ENCODE data around the gene CGB1.

The CGB1 gene

GRCh38 chr19:48988860-48989259 is 47.8 kb downstream of the CGB1 start:
- H3K36me3 ChIP-seq (ENCODE audit: control insufficient read depth in 1 of 2, insufficient read depth in 2 of 2, low read length in 2 of 2), result peaks cover 15 to 42% of the 10 kb centered on the region in 2 donors

GRCh38 chr19:48988286-48988685 is 48.4 kb downstream of the CGB1 start:
- Histone ChIP-seq H3K27ac (ENCODE audit: low read depth, low read length) (no peak overlapping the region), H3K4me3 (ENCODE audit: low read depth in 1 of 2, low read length in 2 of 2) (no peak overlapping the region), H3K9ac (ENCODE audit: low read depth in 1 of 2, low read length in 2 of 2) (no peak overlapping the region), H3K9me3 (ENCODE audit: control insufficient read depth in 1 of 2, low read length in 2 of 2) (no peaks in the 10 kb centered on the region), H3K27me3 (ENCODE audit: control insufficient read depth in 1 of 2, insufficient read depth in 2 of 2, low read length in 2 of 2) (no peaks in the 10 kb centered on the region), H3K36me3 (ENCODE audit: control insufficient read depth in 1 of 2, insufficient read depth in 2 of 2, low read length in 2 of 2) (peaks cover 15 to 43% of the 10 kb centered on the region in 2 donors), H3K4me1 (ENCODE audit: control insufficient read depth in 1 of 2, insufficient read depth in 2 of 2, low read length in 2 of 2) (peaks cover 11 to 20% of the 10 kb centered on the region in 2 donors)

More at GRCh38 chr19:48988860-48989259, 47.8 kb downstream of the CGB1 start:
- H3K9ac ChIP-seq (ENCODE audit: low read depth in 1 of 2, low read length in 2 of 2), result no peak overlapping the region
- H3K9me3 ChIP-seq (ENCODE audit: control insufficient read depth in 1 of 2, low read length in 2 of 2), result no peaks in the 10 kb centered on the region
- no peak overlapping the region for H3K27ac ChIP-seq (ENCODE audit: low read depth, low read length)
- no peaks in the 10 kb centered on the region for H3K27me3 ChIP-seq (ENCODE audit: control insufficient read depth in 1 of 2, insufficient read depth in 2 of 2, low read length in 2 of 2)
- peaks cover 10 to 19% of the 10 kb centered on the region in 2 donors for H3K4me1 ChIP-seq (ENCODE audit: control insufficient read depth in 1 of 2, insufficient read depth in 2 of 2, low read length in 2 of 2)
- H3K4me3 ChIP-seq (ENCODE audit: low read depth in 1 of 2, low read length in 2 of 2), result no peak overlapping the region

GRCh38 chr19:48987323-48987722 is 49.4 kb downstream of the CGB1 start:
- Histone ChIP-seq H3K27ac (ENCODE audit: low read depth, low read length) (no peak overlapping the region), H3K4me1 (ENCODE audit: control insufficient read depth in 1 of 2, insufficient read depth in 2 of 2, low read length in 2 of 2) (peaks cover 14 to 18% of the 10 kb centered on the region in 2 donors), H3K27me3 (ENCODE audit: control insufficient read depth in 1 of 2, insufficient read depth in 2 of 2, low read length in 2 of 2) (no peaks in the 10 kb centered on the region), H3K9me3 (ENCODE audit: control insufficient read depth in 1 of 2, low read length in 2 of 2) (no peaks in the 10 kb centered on the region), H3K9ac (ENCODE audit: low read depth in 1 of 2, low read length in 2 of 2) (no peak overlapping the region), H3K4me3 (ENCODE audit: low read depth in 1 of 2, low read length in 2 of 2) (no peak overlapping the region), H3K36me3 (ENCODE audit: control insufficient read depth in 1 of 2, insufficient read depth in 2 of 2, low read length in 2 of 2) (peaks cover 15 to 51% of the 10 kb centered on the region in 2 donors)

- Histone ChIP-seq H3K36me3 (ENCODE audit: control insufficient read depth in 1 of 2, insufficient read depth in 2 of 2, low read length in 2 of 2) (peaks cover 19 to 61% of the 10 kb centered on the region in 2 donors), H3K9me3 (ENCODE audit: control insufficient read depth in 1 of 2, low read length in 2 of 2) (no peaks in the 10 kb centered on the region), H3K4me1 (ENCODE audit: control insufficient read depth in 1 of 2, insufficient read depth in 2 of 2, low read length in 2 of 2) (peaks cover 5 to 8% of the 10 kb centered on the region in 2 donors), H3K27me3 (ENCODE audit: control insufficient read depth in 1 of 2, insufficient read depth in 2 of 2, low read length in 2 of 2) (no peaks in the 10 kb centered on the region), H3K9ac (ENCODE audit: low read depth in 1 of 2, low read length in 2 of 2) (no peak overlapping the region), H3K27ac (ENCODE audit: low read depth, low read length) (no peak overlapping the region), H3K4me3 (ENCODE audit: low read depth in 1 of 2, low read length in 2 of 2) (no peak overlapping the region)
These were observed 50.5 kb downstream of the CGB1 start for GRCh38 chr19:48986211-48986610.

GRCh38 chr19:48985711-48986110 is 51.0 kb downstream of the CGB1 start:
- Histone ChIP-seq H3K27ac (ENCODE audit: low read depth, low read length) (no peak overlapping the region), H3K4me3 (ENCODE audit: low read depth in 1 of 2, low read length in 2 of 2) (no peak overlapping the region), H3K27me3 (ENCODE audit: control insufficient read depth in 1 of 2, insufficient read depth in 2 of 2, low read length in 2 of 2) (no peaks in the 10 kb centered on the region), H3K9ac (ENCODE audit: low read depth in 1 of 2, low read length in 2 of 2) (no peak overlapping the region), H3K4me1 (ENCODE audit: control insufficient read depth in 1 of 2, insufficient read depth in 2 of 2, low read length in 2 of 2) (peaks cover 3 to 4% of the 10 kb centered on the region in 2 donors), H3K36me3 (ENCODE audit: control insufficient read depth in 1 of 2, insufficient read depth in 2 of 2, low read length in 2 of 2) (peaks cover 19 to 61% of the 10 kb centered on the region in 2 donors), H3K9me3 (ENCODE audit: control insufficient read depth in 1 of 2, low read length in 2 of 2) (no peaks in the 10 kb centered on the region)
